ENCODE data around the gene FIGNL2.
"Not testable (repeated sequence)": the region's sequence is repeated elsewhere in the genome, so short reads cannot be mapped to it uniquely, and the experiment has no call there.

The FIGNL2 gene

DNA sequence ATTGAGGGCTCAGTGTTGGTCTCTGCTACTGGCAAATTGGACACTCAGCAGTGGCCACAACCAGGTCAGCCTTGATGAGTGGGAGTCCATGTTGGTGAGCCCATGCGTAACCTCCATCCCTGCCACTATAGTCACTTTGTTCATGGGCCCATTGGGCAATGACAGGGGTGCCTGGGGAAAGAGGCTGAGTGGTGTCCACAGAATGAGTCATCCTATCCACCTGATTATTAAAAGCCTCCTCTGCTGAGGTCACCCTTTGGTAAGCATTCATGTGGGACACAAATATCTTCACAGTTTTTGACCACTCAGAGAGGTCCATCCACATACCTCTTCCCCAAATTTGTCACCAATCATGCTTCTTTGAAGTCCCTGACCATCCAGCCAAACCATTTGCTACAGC, 50.0 kb downstream of the FIGNL2 start:
- Mint-ChIP-seq H3K4me1 (no peaks in the 10 kb centered on the region), H3K9me3 (no peaks in the 10 kb centered on the region), H3K27me3 (peaks cover 2% of the 10 kb centered on the region), H3K27ac (no peak overlapping the region), H3K4me3 (no peak overlapping the region), H3K36me3 (no peaks in the 10 kb centered on the region)

- H3K27me3 Mint-ChIP-seq, H3K9me3 Mint-ChIP-seq, H3K36me3 Mint-ChIP-seq, H3K4me1 Mint-ChIP-seq, H3K27ac Mint-ChIP-seq, H3K4me3 Mint-ChIP-seq: not testable (repeated sequence)
Observed at GRCh38 chr12:51798051-51798450, 50.5 kb downstream of the FIGNL2 start.

DNA sequence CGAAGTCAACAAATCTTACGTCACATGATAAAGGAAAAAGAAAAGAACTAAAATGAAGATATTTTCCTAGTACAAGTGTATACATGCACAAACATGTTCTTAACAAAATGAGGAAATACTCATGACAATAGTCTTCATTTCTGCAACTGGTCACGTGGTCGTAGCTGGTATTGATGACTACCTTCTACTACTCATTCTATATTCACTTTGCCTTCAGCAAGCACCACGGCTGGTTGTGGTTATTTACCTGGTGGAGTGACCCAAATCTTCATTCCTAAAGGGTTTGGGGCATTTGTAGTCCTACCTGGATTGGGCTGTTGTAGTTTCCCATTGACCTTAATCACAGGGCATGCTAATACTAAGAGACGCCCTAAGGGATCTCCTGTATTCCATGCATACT, 51.2 kb downstream of the FIGNL2 start:
- Mint-ChIP-seq H3K36me3 (no peaks in the 10 kb centered on the region), H3K4me1 (no peaks in the 10 kb centered on the region), H3K9me3 (no peaks in the 10 kb centered on the region), H3K4me3 (no peak overlapping the region), H3K27ac (no peak overlapping the region), H3K27me3 (peaks cover 2% of the 10 kb centered on the region)

DNA sequence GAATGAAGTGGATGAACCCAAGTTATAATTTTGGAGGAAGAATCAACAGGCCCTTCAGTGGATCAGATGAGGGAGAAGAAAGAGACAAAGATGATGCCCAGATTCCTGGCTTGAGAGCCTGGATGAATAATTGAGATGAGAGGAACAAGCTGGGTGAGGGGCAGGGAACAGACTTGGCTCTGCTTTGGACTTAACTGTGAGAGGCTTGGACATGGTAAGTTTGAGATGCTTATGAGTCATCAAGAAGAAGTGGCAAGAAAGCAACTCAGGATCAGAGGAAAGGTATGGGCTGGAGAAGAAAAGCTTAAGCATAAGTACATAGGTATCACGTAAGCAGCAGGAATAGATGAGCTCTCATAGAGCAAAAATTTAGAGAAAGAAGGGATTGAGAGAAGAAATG, 55.3 kb downstream of the FIGNL2 start:
- H3K4me1 Mint-ChIP-seq: no peaks in the 10 kb centered on the region
- H3K27me3 Mint-ChIP-seq: peaks cover 2% of the 10 kb centered on the region
- H3K27ac Mint-ChIP-seq: no peak overlapping the region
- no peaks in the 10 kb centered on the region for H3K9me3 Mint-ChIP-seq
- H3K36me3 Mint-ChIP-seq: no peaks in the 10 kb centered on the region
- H3K4me3 Mint-ChIP-seq: no peak overlapping the region

GRCh38 chr12:51792417-51792816, 56.1 kb downstream of the FIGNL2 start:
- Mint-ChIP-seq H3K9me3 (no peaks in the 10 kb centered on the region), H3K27me3 (peaks cover 2% of the 10 kb centered on the region), H3K4me1 (no peaks in the 10 kb centered on the region), H3K36me3 (no peaks in the 10 kb centered on the region), H3K4me3 (no peak overlapping the region), H3K27ac (no peak overlapping the region)

- H3K9me3 Mint-ChIP-seq: no peaks in the 10 kb centered on the region
Observed at GRCh38 chr12:51788876-51789275, 59.6 kb downstream of the FIGNL2 start.

GRCh38 chr12:51785906-51786305, 62.6 kb downstream of the FIGNL2 start:
- Mint-ChIP-seq H3K27ac (no peak overlapping the region), H3K9me3 (no peaks in the 10 kb centered on the region), H3K4me3 (no peak overlapping the region), H3K4me1 (peaks cover 6% of the 10 kb centered on the region), H3K36me3 (no peaks in the 10 kb centered on the region), H3K27me3 (peaks cover 2% of the 10 kb centered on the region)

More at GRCh38 chr12:51788876-51789275, 59.6 kb downstream of the FIGNL2 start:
- no peak overlapping the region for H3K4me3 Mint-ChIP-seq
- no peaks in the 10 kb centered on the region for H3K36me3 Mint-ChIP-seq
- H3K27ac Mint-ChIP-seq: no peak overlapping the region
- no peaks in the 10 kb centered on the region for H3K27me3 Mint-ChIP-seq
- H3K4me1 Mint-ChIP-seq: peaks cover 6% of the 10 kb centered on the region

- peaks cover 6% of the 10 kb centered on the region for H3K4me1 Mint-ChIP-seq
- H3K36me3 Mint-ChIP-seq: no peaks in the 10 kb centered on the region
- no peak overlapping the region for H3K4me3 Mint-ChIP-seq
- no peaks in the 10 kb centered on the region for H3K9me3 Mint-ChIP-seq
- H3K27ac Mint-ChIP-seq: no peak overlapping the region
- H3K27me3 Mint-ChIP-seq: peaks cover 2% of the 10 kb centered on the region
Observed at GRCh38 chr12:51784688-51785087, 63.8 kb downstream of the FIGNL2 start.

- peaks cover 3% of the 10 kb centered on the region for H3K4me1 Mint-ChIP-seq
- H3K27ac Mint-ChIP-seq: no peak overlapping the region
- H3K9me3 Mint-ChIP-seq: no peaks in the 10 kb centered on the region
- H3K4me3 Mint-ChIP-seq: no peak overlapping the region
- H3K36me3 Mint-ChIP-seq: no peaks in the 10 kb centered on the region
- peaks cover 2% of the 10 kb centered on the region for H3K27me3 Mint-ChIP-seq
Observed at GRCh38 chr12:51779876-51780275, 68.6 kb downstream of the FIGNL2 start.

DNA sequence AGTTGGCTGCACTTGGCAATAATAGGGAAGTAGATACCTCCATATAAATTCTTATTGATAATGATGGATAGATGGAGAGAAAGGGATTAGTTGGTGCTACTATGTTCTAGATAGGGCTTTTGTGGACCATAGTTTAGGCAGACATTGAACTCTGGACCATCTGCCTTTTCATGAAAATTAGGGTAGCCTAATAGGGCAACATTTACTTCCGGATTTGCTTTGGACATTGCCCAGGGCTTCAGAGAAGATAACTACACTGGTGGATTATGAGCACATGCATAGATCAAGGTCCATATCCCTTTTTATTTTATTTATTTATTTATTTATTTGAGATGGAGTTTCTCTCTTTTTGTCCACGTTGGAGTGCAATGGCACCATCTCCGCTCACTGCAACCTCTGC, 70.5 kb downstream of the FIGNL2 start:
- H3K4me3 Mint-ChIP-seq: no peak overlapping the region
- H3K27ac Mint-ChIP-seq: no peak overlapping the region
- H3K9me3 Mint-ChIP-seq: no peaks in the 10 kb centered on the region
- H3K36me3 Mint-ChIP-seq: no peaks in the 10 kb centered on the region
- H3K4me1 Mint-ChIP-seq: no peaks in the 10 kb centered on the region
- H3K27me3 Mint-ChIP-seq: peaks cover 2% of the 10 kb centered on the region

DNA sequence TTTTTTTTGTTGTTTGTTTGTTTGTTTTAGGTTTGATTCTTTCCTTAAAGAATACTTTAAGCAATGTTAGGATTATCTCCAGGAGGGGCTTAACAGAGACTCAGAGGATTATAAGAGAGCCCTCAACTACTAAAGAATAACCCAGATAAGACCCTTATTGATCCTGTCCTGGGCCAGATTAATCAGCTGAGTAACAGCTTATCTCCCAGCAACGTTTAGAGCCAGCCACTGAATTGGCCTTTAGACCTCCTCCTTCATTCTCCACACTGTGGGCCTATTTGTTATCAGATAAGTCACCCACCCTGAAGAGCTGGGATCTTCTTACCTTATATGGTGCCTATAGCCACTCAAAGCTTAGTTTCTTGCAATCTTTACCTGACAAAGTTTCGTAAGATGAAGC, 71.1 kb downstream of the FIGNL2 start:
- Mint-ChIP-seq H3K27ac (no peak overlapping the region), H3K27me3 (peaks cover 1% of the 10 kb centered on the region), H3K4me1 (no peaks in the 10 kb centered on the region), H3K4me3 (no peak overlapping the region), H3K9me3 (no peaks in the 10 kb centered on the region), H3K36me3 (no peaks in the 10 kb centered on the region)

- H3K36me3 Mint-ChIP-seq: no peaks in the 10 kb centered on the region
- no peaks in the 10 kb centered on the region for H3K9me3 Mint-ChIP-seq
Observed at GRCh38 chr12:51774933-51775332, 73.6 kb downstream of the FIGNL2 start.

DNA sequence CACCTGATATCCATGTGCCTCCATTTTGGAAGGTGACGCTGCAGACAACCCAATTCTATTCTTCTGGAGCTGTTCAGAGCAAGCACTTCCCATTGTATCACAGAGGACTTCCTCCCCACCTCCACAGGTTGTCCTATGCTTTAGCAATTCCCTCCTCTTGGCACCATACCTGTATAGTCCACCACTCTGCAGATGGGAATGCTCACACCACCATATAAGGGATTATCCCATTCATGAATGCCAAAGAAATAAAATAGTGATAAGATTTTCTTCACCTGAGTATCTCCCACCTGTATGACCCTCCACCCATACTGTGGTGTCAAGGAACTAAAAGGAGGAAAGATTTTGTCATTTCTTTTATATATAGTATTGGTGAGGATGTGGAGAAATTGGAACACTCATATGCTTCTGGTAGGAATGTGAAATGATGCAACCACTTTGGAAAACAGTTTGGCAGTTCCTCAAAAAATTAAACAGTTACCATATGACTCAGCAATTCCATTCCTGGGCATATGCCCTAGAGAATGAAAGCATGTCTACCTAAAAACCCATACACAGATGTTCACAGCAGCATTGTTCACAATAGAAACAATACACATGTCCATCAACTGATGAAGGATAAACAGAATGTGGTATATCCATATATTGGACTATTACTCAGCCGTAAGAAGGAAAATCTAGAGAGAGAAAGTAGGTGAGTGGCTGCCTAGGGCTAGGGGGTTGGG, 75.2 kb downstream of the FIGNL2 start:
- Mint-ChIP-seq H3K9me3 (no peaks in the 10 kb centered on the region), H3K4me3 (no peak overlapping the region), H3K27ac (no peak overlapping the region), H3K4me1 (no peaks in the 10 kb centered on the region), H3K36me3 (no peaks in the 10 kb centered on the region), H3K27me3 (no peaks in the 10 kb centered on the region)

More at GRCh38 chr12:51774933-51775332, 73.6 kb downstream of the FIGNL2 start:
- Mint-ChIP-seq H3K27me3 (no peaks in the 10 kb centered on the region), H3K27ac (no peak overlapping the region), H3K4me1 (no peaks in the 10 kb centered on the region), H3K4me3 (no peak overlapping the region)

DNA sequence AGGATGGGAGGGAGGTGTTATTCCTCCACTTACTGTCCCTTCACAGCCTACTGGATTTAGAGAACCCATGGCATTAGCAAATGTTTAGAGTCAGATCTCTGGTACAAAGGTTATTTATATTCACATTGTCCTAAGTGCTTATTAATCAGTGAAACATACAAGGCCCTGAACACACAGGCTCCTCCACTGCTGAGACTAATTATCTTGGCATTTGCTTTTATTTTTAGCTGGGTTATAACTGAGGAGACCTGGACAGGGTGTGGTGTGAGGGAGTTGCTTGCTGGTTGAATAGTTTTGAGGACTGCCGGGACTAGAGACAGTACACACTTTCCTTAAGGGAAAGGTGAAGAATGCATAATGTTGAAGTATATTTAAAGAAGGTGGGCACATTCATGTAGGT, 77.5 kb downstream of the FIGNL2 start:
- H3K36me3 Mint-ChIP-seq: no peaks in the 10 kb centered on the region
- peak overlapping the region; percentile 25 for H3K27ac Mint-ChIP-seq
- no peaks in the 10 kb centered on the region for H3K9me3 Mint-ChIP-seq
- no peaks in the 10 kb centered on the region for H3K4me1 Mint-ChIP-seq
- no peaks in the 10 kb centered on the region for H3K27me3 Mint-ChIP-seq
- no peak overlapping the region for H3K4me3 Mint-ChIP-seq

Data from activated naive CD4-positive, alpha-beta T cell treated with anti-CD3 and anti-CD28 coated beads, Interleukin-2, amount 50 U/mL, for 24 hours (primary cell).